A673 (cell line): Measurements from ENCODE around the gene HRH3. TPM values are rescaled to one million over a fixed set of nuclear protein-coding genes. Genes with fewer than 3 reads are reported as not detected.

Source experiments
- BruUV-seq: library from RNA; stranded (reverse); fragments of 400-500 nt; replicated peaks from 2 replicates; lab custom pipeline; 2021; lab: Mats Ljungman, UMichigan
- CTCF ChIA-PET: fragments of 300-600 bp; sonication (Branson Sonifier 250); formaldehyde crosslinking; loops from one replicate; lab custom pipeline; 2022; ENCODE audit warnings: antibody characterized with exemption; lab: Charles Lee
- POLR2A ChIA-PET: fragments of 300-600 bp; sonication (Branson Sonifier 250); formaldehyde crosslinking; loops from one replicate; lab custom pipeline; 2022; ENCODE audit warnings: antibody characterized with exemption; ENCODE audit not compliant: low non-redundant PET; lab: Charles Lee
- DNase-seq: peaks from one replicate; pipeline ENCODE4 v3.0.0-alpha.2; 2015; ENCODE audit warnings: low spot score
- H3K27ac ChIP-seq: fragments of 200-600 bp; sonication (generic); 2 replicates; pipeline ENCODE4 v1.5.1; 2016; ENCODE audit warnings: mixed run types, low read depth, mild to moderate bottlenecking, mixed read lengths, antibody characterized with exemption, low read length; ENCODE audit not compliant: poor library complexity, severe bottlenecking
- H3K27me3 ChIP-seq: fragments of 200-600 bp; sonication (generic); replicated peaks from 2 replicates; pipeline ENCODE4 v1.6.1; 2017; ENCODE audit warnings: mixed run types, low read depth, mild to moderate bottlenecking, mixed read lengths, antibody characterized with exemption, low read length; ENCODE audit not compliant: insufficient read depth, poor library complexity
- H3K36me3 ChIP-seq: fragments of 200-600 bp; sonication (generic); 2 replicates; pipeline ENCODE4 v1.6.1; 2016; ENCODE audit warnings: mixed run types, mild to moderate bottlenecking, mixed read lengths, antibody characterized with exemption, low read length; ENCODE audit not compliant: insufficient read depth, poor library complexity, severe bottlenecking
- H3K4me1 ChIP-seq: fragments of 200-600 bp; sonication (generic); 2 replicates; pipeline ENCODE4 v1.6.1; 2017; ENCODE audit warnings: mixed run types, mild to moderate bottlenecking, mixed read lengths, antibody characterized with exemption, low read length; ENCODE audit not compliant: insufficient read depth, poor library complexity, severe bottlenecking
- H3K4me3 ChIP-seq: fragments of 200-600 bp; sonication (generic); 2 replicates; pipeline ENCODE4 v1.5.1; 2016; ENCODE audit warnings: low read depth, mixed run types, mild to moderate bottlenecking, mixed read lengths, low read length; ENCODE audit not compliant: poor library complexity, severe bottlenecking
- H3K9me3 ChIP-seq: fragments of 200-600 bp; sonication (generic); 2 replicates; pipeline ENCODE4 v1.6.1; 2016; ENCODE audit warnings: mixed run types, low read depth, mild to moderate bottlenecking, mixed read lengths, antibody characterized with exemption, low read length; ENCODE audit not compliant: poor library complexity, severe bottlenecking
- CTCF ChIP-seq: fragments of 300-800, 200-600 bp; sonication (generic); conservative IDR thresholded peaks from 2 replicates; pipeline ENCODE4 v1.5.1; 2017; ENCODE audit warnings: low read depth, mild to moderate bottlenecking, antibody characterized with exemption, low read length, moderate library complexity, mixed read lengths
- EZH2 ChIP-seq: fragments of 200-600 bp; sonication (generic); IDR thresholded peaks from 2 replicates; pipeline ENCODE4 v1.6.1; 2017; ENCODE audit warnings: borderline replicate concordance, low read depth, mild to moderate bottlenecking, mixed read lengths, antibody characterized with exemption, low read length; ENCODE audit not compliant: poor library complexity, severe bottlenecking
- intact Hi-C: fragments of 100-400 bp; cut with micrococcal nuclease; formaldehyde crosslinking; loops from one replicate; pipeline ENCODE4 v1.10.0; 2022; ENCODE audit not compliant: unreplicated experiment
- total RNA-seq: library from RNA; stranded (reverse); gene quantifications from 2 replicates; pipeline ENCODE4 v1.2.3, GENCODE V29; 2021

Gene HRH3
- total RNA-seq, 1 experiment from 2014 or later = not detected

GRCh38 chr20:62237801-62238568, 17.9 kb upstream of the HRH3 start, which contains the start of gene OSBPL2:
OSBPL2 (plus strand) TSS chr20:62238521; CDS start chr20:62256185, 17,664 bp downstream.
- no peak for TF ChIP-seq EZH2
- TF ChIP-seq CTCF = no peak
- H3K27me3 ChIP-seq = no peaks in the 10 kb centered on the region
- H3K36me3 ChIP-seq = no peaks in the 10 kb centered on the region
- H3K27ac ChIP-seq = peak within 1 kb of the TSS; percentile 63
- DNase-seq = peak; percentile 99
- H3K9me3 ChIP-seq = no peaks in the 10 kb centered on the region
- intact Hi-C loops = no loop called here
- CTCF ChIA-PET = no interaction called here
- POLR2A ChIA-PET = interaction anchor here (0.6 kb wide), 1 partner anchor 23 kb away, joined by 12 read pairs; no protein-coding TSS in a partner anchor
- BruUV-seq = no TSS peak
- no peaks in the 10 kb centered on the region for H3K4me1 ChIP-seq
- H3K4me3 ChIP-seq = peak within 1 kb of the TSS; percentile 73

GRCh38 chr20:62237514-62237800, 17.4 kb upstream of the HRH3 start:
- intact Hi-C loops = no loop called here
- BruUV-seq = no TSS peak
- H3K27me3 ChIP-seq = no peaks in the 10 kb centered on the region
- CTCF ChIA-PET = no interaction called here
- TF ChIP-seq CTCF = no peak
- TF ChIP-seq EZH2 = no peak
- DNase-seq = no peak
- H3K36me3 ChIP-seq = no peaks in the 10 kb centered on the region
- H3K27ac ChIP-seq = no peak overlapping the region
- H3K9me3 ChIP-seq = no peaks in the 10 kb centered on the region
- H3K4me1 ChIP-seq = no peaks in the 10 kb centered on the region
- H3K4me3 ChIP-seq = peak overlapping the region; percentile 73
- POLR2A ChIA-PET = interaction anchor here (0.6 kb wide), 1 partner anchor 23 kb away, joined by 12 read pairs; no protein-coding TSS in a partner anchor

GRCh38 chr20:62236766-62237513, 16.9 kb upstream of the HRH3 start:
- no peak overlapping the region for H3K27ac ChIP-seq

More at GRCh38 chr20:62236766-62237513, 16.9 kb upstream of the HRH3 start:
- BruUV-seq = no TSS peak
- intact Hi-C loops = no loop called here
- Histone ChIP-seq H3K27me3 (no peaks in the 10 kb centered on the region), H3K9me3 (no peaks in the 10 kb centered on the region), H3K4me1 (no peaks in the 10 kb centered on the region), H3K36me3 (no peaks in the 10 kb centered on the region), H3K4me3 (no peak overlapping the region)
- TF ChIP-seq EZH2 (no peak), CTCF (no peak)
- CTCF ChIA-PET = interaction anchor here (1.1 kb wide), 1 partner anchor 146 kb away, joined by 3 read pairs; no protein-coding TSS in a partner anchor
- DNase-seq = peak; percentile 29
- POLR2A ChIA-PET = interaction anchor here (0.6 kb wide), 1 partner anchor 24 kb away, joined by 12 read pairs; no protein-coding TSS in a partner anchor
